Measurements from ENCODE around the gene MRM2. TPM values are rescaled to one million over a fixed set of nuclear protein-coding genes. Genes with fewer than 3 reads are reported as not detected.

Gene MRM2
- polyA plus RNA-seq, 3 donors = 9.2 to 32.5 (median 26.7) TPM

DNA sequence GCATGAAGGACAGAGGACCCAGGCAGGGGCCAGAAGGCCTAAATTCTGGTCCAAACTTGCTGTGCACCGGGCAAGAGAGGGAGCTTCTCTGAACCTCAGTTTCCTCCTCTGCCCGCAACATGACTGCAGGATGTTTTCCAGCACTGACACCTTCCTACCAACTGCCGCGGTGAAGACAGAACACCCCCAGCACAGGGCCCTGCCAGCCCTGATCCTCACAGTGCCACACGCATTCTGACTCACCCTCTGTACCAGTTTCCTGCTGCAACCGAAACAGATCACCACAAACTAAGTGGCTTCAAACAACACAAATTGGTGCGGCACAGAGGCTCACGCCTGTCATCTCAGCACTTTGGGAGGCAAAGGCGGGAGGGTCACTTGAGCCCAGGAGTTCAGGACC is 27.4 kb downstream of the MRM2 start:
- peaks cover 0 to 7% (median 2%) of the 10 kb centered on the region in 7 donors for H3K9me3 Mint-ChIP-seq
- H3K4me3 Mint-ChIP-seq = no peak overlapping the region
- TF ChIP-seq, protein P1, sequence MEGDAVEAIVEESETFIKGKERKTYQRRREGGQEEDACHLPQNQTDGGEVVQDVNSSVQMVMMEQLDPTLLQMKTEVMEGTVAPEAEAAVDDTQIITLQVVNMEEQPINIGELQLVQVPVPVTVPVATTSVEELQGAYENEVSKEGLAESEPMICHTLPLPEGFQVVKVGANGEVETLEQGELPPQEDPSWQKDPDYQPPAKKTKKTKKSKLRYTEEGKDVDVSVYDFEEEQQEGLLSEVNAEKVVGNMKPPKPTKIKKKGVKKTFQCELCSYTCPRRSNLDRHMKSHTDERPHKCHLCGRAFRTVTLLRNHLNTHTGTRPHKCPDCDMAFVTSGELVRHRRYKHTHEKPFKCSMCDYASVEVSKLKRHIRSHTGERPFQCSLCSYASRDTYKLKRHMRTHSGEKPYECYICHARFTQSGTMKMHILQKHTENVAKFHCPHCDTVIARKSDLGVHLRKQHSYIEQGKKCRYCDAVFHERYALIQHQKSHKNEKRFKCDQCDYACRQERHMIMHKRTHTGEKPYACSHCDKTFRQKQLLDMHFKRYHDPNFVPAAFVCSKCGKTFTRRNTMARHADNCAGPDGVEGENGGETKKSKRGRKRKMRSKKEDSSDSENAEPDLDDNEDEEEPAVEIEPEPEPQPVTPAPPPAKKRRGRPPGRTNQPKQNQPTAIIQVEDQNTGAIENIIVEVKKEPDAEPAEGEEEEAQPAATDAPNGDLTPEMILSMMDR (IDR thresholded peaks at IDR 0.05) = no peak
- Histone ChIP-seq H3K27me3 (ENCODE audit: control insufficient read depth in 2 of 2, insufficient read depth in 2 of 2, low read length in 2 of 2) (no peaks in the 10 kb centered on the region), H3K4me3 (replicated peaks in 1 of 3; ENCODE audit: low read depth in 2 of 3, low read length in 3 of 3) (no peak overlapping the region), H3K9ac (ENCODE audit: insufficient read depth, low read length, poor library complexity, severe bottlenecking) (no peak overlapping the region), H2AFZ (ENCODE audit: insufficient read depth, low read depth, low read length, poor library complexity, severe bottlenecking) (no peak overlapping the region), H3K4me1 (ENCODE audit: control insufficient read depth in 1 of 2, insufficient read depth in 2 of 2, low read length in 2 of 2) (no peaks in the 10 kb centered on the region), H4K20me1 (ENCODE audit: insufficient read depth, low read length) (peaks cover 2% of the 10 kb centered on the region), H3K4me2 (replicated peaks; ENCODE audit: extremely low read depth, low read length, poor library complexity, severe bottlenecking) (no peak overlapping the region), H3K36me3 (replicated peaks in 1 of 2; ENCODE audit: control insufficient read depth in 1 of 2, insufficient read depth in 2 of 2, low read length in 2 of 2) (peaks cover 84 to 98% of the 10 kb centered on the region in 2 donors), H3K79me2 (ENCODE audit: insufficient read depth, low read length) (no peaks in the 10 kb centered on the region), H3K27ac (ENCODE audit: low read depth in 1 of 2, low read length in 2 of 2) (no peak overlapping the region), H3K9me3 (replicated peaks in 1 of 2; ENCODE audit: control insufficient read depth in 1 of 2, insufficient read depth in 1 of 2, low read length in 2 of 2) (no peaks in the 10 kb centered on the region)
- no peak for DNase-seq
- H3K27ac Mint-ChIP-seq = peak overlapping the region in 3 of 7 donors; percentile 2 to 68 (median 15)
- H3K4me1 Mint-ChIP-seq = no peaks in the 10 kb centered on the region
- peaks cover 92 to 98% of the 10 kb centered on the region in 2 donors for H3K36me3 Mint-ChIP-seq
- intact Hi-C loops (cut with micrococcal nuclease) = no loop called here
- peaks cover 0 to 2% (median 0%) of the 10 kb centered on the region in 3 donors for H3K27me3 Mint-ChIP-seq (ENCODE audit: low read depth in 3 of 3)
- 32% methylated on average over 5 of the region's 9 CpGs for WGBS (ENCODE audit: insufficient coverage)

DNA sequence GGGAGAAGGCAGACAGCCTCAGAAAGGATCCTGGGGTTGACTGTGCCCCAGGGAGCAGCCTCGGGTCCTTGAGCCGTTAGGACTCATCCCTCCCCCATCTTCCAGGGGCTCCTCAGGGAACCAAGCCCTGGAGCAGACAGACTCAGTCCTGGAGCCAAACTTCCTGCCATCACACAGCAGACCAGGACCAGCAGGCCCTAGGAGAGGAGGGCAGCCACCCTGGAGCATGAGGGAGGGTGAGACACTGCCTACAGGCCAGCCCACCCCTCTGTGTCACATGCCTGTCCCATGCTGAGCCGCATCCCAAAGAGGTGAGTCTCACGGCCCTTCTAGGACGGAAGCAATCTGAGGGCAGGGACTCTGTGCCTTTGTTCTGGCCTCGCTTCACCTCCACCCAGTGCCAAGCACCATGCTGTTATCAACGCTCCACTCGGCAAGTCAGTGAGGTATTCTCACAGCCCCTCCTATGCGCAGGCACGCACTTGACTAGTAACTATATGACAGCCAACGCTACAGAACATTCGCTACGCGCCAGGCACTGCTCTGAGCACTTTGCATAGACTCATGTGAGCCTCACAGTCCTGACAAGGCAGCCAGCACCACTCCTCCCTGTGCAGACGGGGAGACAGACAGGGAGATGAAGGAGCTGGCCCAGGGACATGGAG is 28.3 kb downstream of the MRM2 start:
- Mint-ChIP-seq H3K4me3 (no peak overlapping the region), H3K27ac (peak overlapping the region in 1 of 7 donors; percentile 12), H3K9me3 (peaks cover 0 to 7% (median 2%) of the 10 kb centered on the region in 7 donors), H3K27me3 (ENCODE audit: low read depth in 3 of 3) (peaks cover 0 to 2% (median 0%) of the 10 kb centered on the region in 3 donors), H3K4me1 (no peaks in the 10 kb centered on the region), H3K36me3 (peaks cover 88 to 98% of the 10 kb centered on the region in 2 donors)
- H3K9me3 ChIP-seq (replicated peaks in 1 of 2; ENCODE audit: control insufficient read depth in 1 of 2, insufficient read depth in 1 of 2, low read length in 2 of 2) = no peaks in the 10 kb centered on the region
- H3K36me3 ChIP-seq (replicated peaks in 1 of 2; ENCODE audit: control insufficient read depth in 1 of 2, insufficient read depth in 2 of 2, low read length in 2 of 2) = peaks cover 89 to 98% of the 10 kb centered on the region in 2 donors
- no peaks in the 10 kb centered on the region for H3K79me2 ChIP-seq (ENCODE audit: insufficient read depth, low read length)
- intact Hi-C loops (cut with micrococcal nuclease) = no loop called here
- no peak overlapping the region for H3K4me2 ChIP-seq (replicated peaks; ENCODE audit: extremely low read depth, low read length, poor library complexity, severe bottlenecking)
- H2AFZ ChIP-seq (ENCODE audit: insufficient read depth, low read depth, low read length, poor library complexity, severe bottlenecking) = no peak overlapping the region
- peaks cover 3% of the 10 kb centered on the region for H4K20me1 ChIP-seq (ENCODE audit: insufficient read depth, low read length)
- H3K27me3 ChIP-seq (ENCODE audit: control insufficient read depth in 2 of 2, insufficient read depth in 2 of 2, low read length in 2 of 2) = no peaks in the 10 kb centered on the region
- H3K9ac ChIP-seq (ENCODE audit: insufficient read depth, low read length, poor library complexity, severe bottlenecking) = no peak overlapping the region
- 99% methylated on average over 15 of the region's 15 CpGs for WGBS (ENCODE audit: insufficient coverage)
- no peak overlapping the region for H3K4me3 ChIP-seq (replicated peaks in 1 of 3; ENCODE audit: low read depth in 2 of 3, low read length in 3 of 3)
- H3K27ac ChIP-seq (ENCODE audit: low read depth in 1 of 2, low read length in 2 of 2) = no peak overlapping the region
- no peak for DNase-seq
- H3K4me1 ChIP-seq (ENCODE audit: control insufficient read depth in 1 of 2, insufficient read depth in 2 of 2, low read length in 2 of 2) = no peaks in the 10 kb centered on the region
- TF ChIP-seq, protein P1 (IDR thresholded peaks at IDR 0.05) = no peak
